HFF-Myc (cell line): ENCODE results near the gene AHCTF1.

ENCODE experiments used
- DNase-seq: peaks from one replicate; pipeline ENCODE4 v3.0.0-alpha.2; 2011; ENCODE audit warnings: low read depth; ENCODE audit errors: extremely low read depth
- H3K4me3 ChIP-seq: replicated peaks from 2 replicates; pipeline ENCODE4 v1.5.1; 2011; ENCODE audit warnings: low read depth, mild to moderate bottlenecking, control low read depth, low read length
- CTCF ChIP-seq: IDR thresholded peaks from 2 replicates; pipeline ENCODE4 v1.5.1; 2012; ENCODE audit warnings: mild to moderate bottlenecking, low read depth, low read length, control low read depth; ENCODE audit errors: missing control alignments

The AHCTF1 gene

GRCh38 chr1:246790833-246791232 lies 140.9 kb downstream of the AHCTF1 start:
- no peak for DNase-seq
- H3K4me3 ChIP-seq = no peak overlapping the region

GRCh38 chr1:246790364-246790763 lies 141.4 kb downstream of the AHCTF1 start:
- no peak overlapping the region for H3K4me3 ChIP-seq
- TF ChIP-seq CTCF = no peak
- no peak for DNase-seq

More at GRCh38 chr1:246790833-246791232, 140.9 kb downstream of the AHCTF1 start:
- no peak for TF ChIP-seq CTCF

- H3K4me3 ChIP-seq = no peak overlapping the region
- no peak for TF ChIP-seq CTCF
Observed at GRCh38 chr1:246789454-246790339, 142.1 kb downstream of the AHCTF1 start.

More at GRCh38 chr1:246789454-246790339, 142.1 kb downstream of the AHCTF1 start:
- no peak for DNase-seq
